BLaER1 treated with 17β-estradiol and CSF1 and Interleukin-3, amounts not matched to agents 10 nM and 100 nM (cell line): Measurements from ENCODE around the gene TEFM.

Experiments used
- H3K27ac ChIP-seq, 11 experiments: shearing (Covaris generic); formaldehyde crosslinking; 2 replicates each; pipeline ENCODE4 v1.8.1; 2022
- H3K27me3 ChIP-seq, 11 experiments: shearing (Covaris generic); formaldehyde crosslinking; 2 replicates each; pipeline ENCODE4 v1.8.1; 2022
- H3K36me3 ChIP-seq, 11 experiments: shearing (Covaris generic); formaldehyde crosslinking; 2 replicates each; pipeline ENCODE4 v1.8.1; 2022
- H3K4me1 ChIP-seq, 10 experiments: shearing (Covaris generic); formaldehyde crosslinking; 2 replicates each; pipeline ENCODE4 v1.8.1; 2022
- H3K4me2 ChIP-seq, 11 experiments: shearing (Covaris generic); formaldehyde crosslinking; 2 replicates each; pipeline ENCODE4 v1.8.1; 2022
- H3K4me3 ChIP-seq, 10 experiments: shearing (Covaris generic); formaldehyde crosslinking; 2 replicates each; pipeline ENCODE4 v1.8.1; 2022
- H3K9ac ChIP-seq, 11 experiments: shearing (Covaris generic); formaldehyde crosslinking; 2 replicates each; pipeline ENCODE4 v1.8.1; 2022
- H3K9me3 ChIP-seq, 11 experiments: shearing (Covaris generic); formaldehyde crosslinking; replicated peaks in 1 of 11; 2 replicates each; pipeline ENCODE4 v1.8.1; 2022
- H4K20me1 ChIP-seq, 11 experiments: shearing (Covaris generic); formaldehyde crosslinking; 2 replicates each; pipeline ENCODE4 v1.8.1; 2022
- Cebpa-rat ChIP-seq, 11 experiments: shearing (Covaris generic); IDR thresholded peaks; 2 replicates each; pipeline ENCODE4 v1.8.1; 2022

Gene TEFM

DNA sequence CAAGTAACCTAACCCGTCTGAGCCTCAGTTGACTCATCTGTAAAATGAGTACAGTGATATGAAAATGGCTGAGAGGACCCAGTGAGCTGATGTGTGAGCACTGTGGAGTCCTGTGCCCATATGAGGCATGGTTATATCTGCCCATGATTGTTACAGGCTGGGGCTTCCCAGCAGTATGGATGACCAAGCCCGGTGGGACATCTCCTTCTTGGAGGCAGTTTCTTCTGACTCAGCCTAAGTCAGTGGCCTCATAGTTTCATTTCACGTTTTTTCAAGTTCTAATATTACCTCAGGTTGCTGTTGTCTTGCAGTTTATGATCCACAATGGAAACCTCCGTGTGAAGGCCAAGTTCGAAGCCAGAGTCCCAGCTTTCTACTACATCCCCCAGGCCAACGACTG, 20.5 kb upstream of the TEFM start:
- peak overlapping the region in 5 of 11 experiments; percentile 20 to 81 (median 46); a peak in 8 of 22 replicates for H3K4me2 ChIP-seq
- H3K9ac ChIP-seq, result no peak overlapping the region
- H3K4me1 ChIP-seq, result peaks cover 0 to 47% (median 0%) of the 10 kb centered on the region in 10 experiments; a peak in 8 of 20 replicates
- H3K9me3 ChIP-seq, result no peaks in the 10 kb centered on the region
- H3K27ac ChIP-seq, result peak overlapping the region in 4 of 11 experiments; percentile 22 to 40 (median 29); a peak in 5 of 22 replicates
- H3K36me3 ChIP-seq, result no peaks in the 10 kb centered on the region
- H4K20me1 ChIP-seq, result no peaks in the 10 kb centered on the region
- H3K4me3 ChIP-seq, result no peak overlapping the region
- TF ChIP-seq Cebpa-rat (IDR thresholded peaks at IDR 0.05), result no peak
- H3K27me3 ChIP-seq, result peaks cover 20 to 32% (median 31%) of the 10 kb centered on the region in 11 experiments

DNA sequence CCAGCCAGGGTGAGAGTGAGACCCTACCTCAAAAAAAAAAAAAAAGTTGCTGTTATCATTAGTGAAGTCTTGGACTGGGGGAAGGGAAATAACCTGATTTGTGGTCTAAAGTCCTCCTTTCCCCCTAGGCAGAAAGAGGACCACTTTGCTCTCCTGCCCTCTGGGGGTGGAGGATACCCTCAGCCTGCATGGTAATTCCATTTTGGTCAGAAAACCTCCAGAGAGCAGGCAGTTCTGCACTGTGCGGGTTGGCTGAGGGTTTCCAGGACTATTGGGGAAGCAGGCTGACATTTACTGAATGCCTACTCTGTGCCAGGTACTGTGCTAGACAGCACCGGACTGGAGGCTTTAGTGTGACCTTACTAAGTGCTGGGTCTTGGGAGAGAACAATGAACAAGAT, 18.3 kb upstream of the TEFM start:
- H3K4me2 ChIP-seq, result no peak overlapping the region
- H3K9ac ChIP-seq, result no peak overlapping the region
- H3K36me3 ChIP-seq, result no peaks in the 10 kb centered on the region
- no peaks in the 10 kb centered on the region for H3K9me3 ChIP-seq
- no peak overlapping the region for H3K4me3 ChIP-seq
- no peak overlapping the region for H3K27ac ChIP-seq
- H4K20me1 ChIP-seq, result no peaks in the 10 kb centered on the region
- peaks cover 0 to 53% (median 0%) of the 10 kb centered on the region in 10 experiments; a peak in 8 of 20 replicates for H3K4me1 ChIP-seq
- no peak for TF ChIP-seq Cebpa-rat (IDR thresholded peaks at IDR 0.05)
- H3K27me3 ChIP-seq, result peaks cover 31 to 48% (median 47%) of the 10 kb centered on the region in 11 experiments

DNA sequence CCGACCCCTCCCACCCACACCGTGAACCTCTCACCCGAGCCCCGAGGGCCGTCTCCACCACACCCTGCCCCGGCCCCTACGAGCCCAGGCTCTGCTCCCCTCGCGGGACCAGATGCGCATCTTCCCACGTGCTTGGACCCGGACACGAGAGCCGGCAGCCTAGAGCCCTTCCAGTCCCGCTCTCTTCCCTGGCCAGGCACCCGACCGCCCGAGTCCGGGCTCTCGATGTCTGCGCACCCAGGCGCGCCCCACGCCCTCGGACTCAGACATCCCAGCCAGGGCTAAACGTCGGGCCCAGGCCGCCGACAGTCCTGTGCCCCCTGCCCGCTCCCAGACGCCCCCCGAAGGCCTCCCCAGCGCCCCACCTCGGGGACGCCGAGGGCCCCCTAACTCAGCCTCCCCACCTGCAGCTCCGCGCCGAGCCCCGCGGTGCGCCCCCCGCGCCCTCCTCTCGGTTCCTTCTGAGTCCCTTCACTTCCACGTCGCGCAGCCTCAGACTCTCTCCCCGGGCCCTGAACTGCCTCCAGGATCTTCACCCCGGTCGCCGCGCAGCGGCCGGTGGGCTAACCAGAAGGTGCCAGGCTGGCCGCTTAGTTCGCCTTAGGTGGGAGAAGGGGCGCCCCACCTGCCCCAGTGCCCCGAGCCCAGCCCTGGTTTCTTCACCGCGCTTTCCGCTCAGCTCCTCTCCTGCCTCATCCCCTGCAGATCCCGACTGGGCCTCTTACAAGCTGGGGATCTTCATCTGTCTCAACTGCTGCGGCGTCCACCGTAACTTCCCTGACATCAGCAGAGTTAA, 16.4 kb upstream of the TEFM start:
- Histone ChIP-seq H3K9ac (no peak overlapping the region; a peak in 1 of 22 replicates), H3K4me2 (peak overlapping the region in 2 of 11 experiments; percentile 71 to 82; a peak in 3 of 22 replicates), H3K27me3 (peaks cover 31 to 48% (median 47%) of the 10 kb centered on the region in 11 experiments), H3K9me3 (no peaks in the 10 kb centered on the region), H4K20me1 (no peaks in the 10 kb centered on the region), H3K27ac (no peak overlapping the region), H3K4me3 (peak overlapping the region in 1 of 10 experiments; percentile 40; a peak in 1 of 20 replicates), H3K4me1 (peaks cover 0 to 35% (median 0%) of the 10 kb centered on the region in 10 experiments; a peak in 8 of 20 replicates), H3K36me3 (no peaks in the 10 kb centered on the region)
- no peak for TF ChIP-seq Cebpa-rat (IDR thresholded peaks at IDR 0.05)

DNA sequence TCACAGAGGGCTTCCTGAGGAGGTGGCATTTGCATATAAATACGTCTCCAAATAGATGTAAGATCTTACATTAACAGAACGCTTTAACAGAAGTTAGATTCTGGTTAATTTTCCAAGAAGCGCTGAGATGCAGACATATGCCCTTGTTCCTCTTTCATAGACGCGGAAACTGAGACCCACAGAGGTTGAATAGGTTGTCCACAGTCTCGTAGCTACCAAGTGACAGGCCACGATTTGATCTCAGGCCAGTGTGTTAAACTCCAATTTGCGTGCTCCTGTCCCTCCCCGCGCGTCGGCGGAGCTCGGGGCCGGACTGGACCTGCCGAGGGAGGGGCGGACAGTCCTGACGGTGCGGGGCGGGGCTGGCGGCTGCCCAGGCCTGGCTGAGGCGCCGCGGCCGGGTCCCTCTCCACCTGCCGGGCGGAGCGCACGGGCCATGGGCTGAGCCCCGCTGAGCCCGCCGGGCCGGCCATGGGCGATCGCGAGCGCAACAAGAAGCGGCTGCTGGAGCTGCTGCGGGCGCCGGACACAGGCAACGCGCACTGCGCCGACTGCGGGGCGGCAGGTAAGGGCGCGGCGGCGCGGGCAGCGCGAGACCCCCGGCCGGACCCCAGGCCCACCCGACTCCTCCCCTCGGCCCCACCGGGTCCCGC, 15.6 kb upstream of the TEFM start, which contains the start of gene ADAP2:
ADAP2 (plus strand) TSS at position 402 of the 653 bp plus-strand sequence; CDS start at position 472, 70 bp downstream.
- H3K4me2 ChIP-seq, result peak within 1 kb of the TSS in 4 of 11 experiments; percentile 12 to 82 (median 62); a peak in 6 of 22 replicates
- H4K20me1 ChIP-seq, result no peaks in the 10 kb centered on the region
- H3K4me1 ChIP-seq, result peaks cover 0 to 28% (median 0%) of the 10 kb centered on the region in 10 experiments; a peak in 8 of 20 replicates
- H3K9me3 ChIP-seq, result no peaks in the 10 kb centered on the region
- H3K36me3 ChIP-seq, result no peaks in the 10 kb centered on the region
- H3K27me3 ChIP-seq, result peaks cover 31 to 48% (median 47%) of the 10 kb centered on the region in 11 experiments
- H3K4me3 ChIP-seq, result peak within 1 kb of the TSS in 3 of 10 experiments; percentile 8 to 40 (median 32); a peak in 5 of 20 replicates
- H3K9ac ChIP-seq, result peak within 1 kb of the TSS in 2 of 11 experiments; percentile 16 to 50; a peak in 2 of 22 replicates
- no peak within 1 kb of the TSS for H3K27ac ChIP-seq
- TF ChIP-seq Cebpa-rat (IDR thresholded peaks at IDR 0.05), result no peak

DNA sequence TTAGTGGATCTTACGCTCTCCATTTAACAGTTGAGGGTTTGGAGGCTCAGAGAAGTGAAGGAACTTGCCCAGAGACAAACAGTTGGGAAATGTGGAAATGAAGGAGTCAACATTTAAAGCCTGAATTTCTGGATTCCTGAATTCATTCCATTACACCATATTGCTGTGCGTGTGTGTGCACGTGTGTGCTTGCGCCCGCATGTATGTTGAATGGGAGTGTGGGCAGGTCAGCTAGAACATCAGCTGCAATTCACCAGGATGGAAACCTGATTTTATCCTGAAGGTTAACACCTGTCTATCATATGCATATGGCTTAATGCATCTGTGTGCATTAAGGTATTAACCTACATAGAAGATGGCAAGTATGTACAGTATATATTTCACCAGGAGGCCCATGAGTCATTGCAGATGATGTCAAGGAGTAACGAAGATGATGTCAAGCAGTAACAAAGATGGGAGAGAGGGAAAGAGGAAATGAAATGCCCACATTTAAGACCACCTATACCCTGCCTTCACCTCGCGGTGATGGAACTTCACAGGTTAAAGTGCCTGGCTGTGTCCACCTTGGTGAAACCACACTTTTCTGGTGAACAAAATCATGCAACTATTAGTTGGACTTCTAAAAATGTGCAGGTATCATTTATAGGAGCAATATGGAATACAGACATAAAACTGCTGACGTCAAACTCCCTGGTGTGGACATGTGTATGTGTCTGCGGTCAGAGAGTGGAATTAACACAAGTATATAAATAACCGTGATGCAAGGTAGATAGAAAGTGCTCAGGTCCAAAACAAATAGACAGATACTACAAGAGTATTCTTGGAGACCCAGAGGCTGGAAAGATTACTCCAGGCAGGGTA, 14.9 kb upstream of the TEFM start:
- no peaks in the 10 kb centered on the region for H4K20me1 ChIP-seq
- TF ChIP-seq Cebpa-rat (IDR thresholded peaks at IDR 0.05), result no peak
- H3K27me3 ChIP-seq, result peaks cover 31 to 48% (median 47%) of the 10 kb centered on the region in 11 experiments
- peaks cover 0 to 20% (median 0%) of the 10 kb centered on the region in 10 experiments; a peak in 6 of 20 replicates for H3K4me1 ChIP-seq
- no peak overlapping the region for H3K4me3 ChIP-seq
- peak overlapping the region in 3 of 11 experiments; percentile 54 to 82 (median 71); a peak in 4 of 22 replicates for H3K4me2 ChIP-seq
- H3K36me3 ChIP-seq, result no peaks in the 10 kb centered on the region
- H3K9ac ChIP-seq, result peak overlapping the region in 1 of 11 experiments; percentile 50; a peak in 1 of 22 replicates
- H3K9me3 ChIP-seq, result no peaks in the 10 kb centered on the region
- H3K27ac ChIP-seq, result no peak overlapping the region

DNA sequence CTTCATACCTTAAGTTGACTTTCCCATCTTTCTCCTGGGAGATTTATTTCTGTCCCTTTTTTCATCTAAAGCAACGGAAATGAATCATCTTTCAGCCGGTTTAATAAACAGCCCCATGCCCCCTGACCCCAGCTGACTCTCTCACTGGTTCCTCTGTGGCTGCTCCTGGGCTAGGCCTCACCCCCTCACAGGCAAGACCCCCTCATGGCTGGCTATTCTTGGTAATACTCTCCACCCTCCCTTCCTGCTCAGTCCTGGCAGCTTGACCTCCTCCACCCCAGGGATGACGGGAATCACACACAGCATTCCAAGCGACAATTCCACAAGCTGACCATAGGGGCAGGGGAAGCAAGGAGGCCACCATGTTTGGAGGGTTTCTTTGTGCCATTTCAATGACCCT, 14.2 kb upstream of the TEFM start:
- Histone ChIP-seq H3K9ac (no peak overlapping the region), H3K4me2 (no peak overlapping the region), H4K20me1 (no peaks in the 10 kb centered on the region), H3K27ac (no peak overlapping the region), H3K4me3 (no peak overlapping the region), H3K4me1 (peaks cover 0 to 14% (median 0%) of the 10 kb centered on the region in 10 experiments; a peak in 6 of 20 replicates), H3K9me3 (no peaks in the 10 kb centered on the region), H3K36me3 (no peaks in the 10 kb centered on the region), H3K27me3 (peaks cover 31 to 48% (median 47%) of the 10 kb centered on the region in 11 experiments)
- no peak for TF ChIP-seq Cebpa-rat (IDR thresholded peaks at IDR 0.05)

DNA sequence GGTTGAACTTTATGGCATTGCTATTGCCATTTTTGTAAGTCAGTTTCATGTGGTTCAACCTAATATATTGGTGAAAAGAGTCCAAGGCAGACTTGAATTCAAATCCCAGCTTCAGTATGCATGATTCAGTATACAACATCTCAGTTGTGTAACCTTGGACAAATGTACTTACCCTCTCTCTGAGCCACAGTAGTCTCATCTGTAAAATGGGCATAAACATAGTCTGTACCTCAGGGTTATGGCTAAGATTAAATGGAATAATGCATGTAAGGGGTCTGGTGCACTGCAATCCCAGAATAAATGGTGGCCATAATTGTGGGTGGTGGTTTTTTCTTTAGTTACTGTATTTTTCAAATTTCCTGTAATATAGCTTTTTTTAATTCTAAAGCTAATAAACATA, 11.0 kb upstream of the TEFM start:
- Histone ChIP-seq H3K27ac (no peak overlapping the region), H3K4me2 (no peak overlapping the region), H3K4me3 (no peak overlapping the region), H4K20me1 (no peaks in the 10 kb centered on the region), H3K9me3 (no peaks in the 10 kb centered on the region), H3K4me1 (peaks cover 0 to 12% (median 0%) of the 10 kb centered on the region in 10 experiments; a peak in 6 of 20 replicates), H3K27me3 (peaks cover 16 to 23% (median 21%) of the 10 kb centered on the region in 11 experiments), H3K9ac (no peak overlapping the region), H3K36me3 (peaks cover 0 to 10% (median 0%) of the 10 kb centered on the region in 11 experiments; a peak in 2 of 22 replicates)
- no peak for TF ChIP-seq Cebpa-rat (IDR thresholded peaks at IDR 0.05)
